DMS79 treated with DMSO at 0.1 percent for 48 hours (cell line): Measurements from ENCODE around the gene SHC1.
"Not testable (repeated sequence)": the region's sequence is repeated elsewhere in the genome, so short reads cannot be mapped to it uniquely, and the experiment has no call there.

ENCODE experiments used
- DNase-seq: peaks from one replicate; lab custom pipeline; 2025; lab: John Stamatoyannopoulos, UW

SHC1 gene

DNA sequence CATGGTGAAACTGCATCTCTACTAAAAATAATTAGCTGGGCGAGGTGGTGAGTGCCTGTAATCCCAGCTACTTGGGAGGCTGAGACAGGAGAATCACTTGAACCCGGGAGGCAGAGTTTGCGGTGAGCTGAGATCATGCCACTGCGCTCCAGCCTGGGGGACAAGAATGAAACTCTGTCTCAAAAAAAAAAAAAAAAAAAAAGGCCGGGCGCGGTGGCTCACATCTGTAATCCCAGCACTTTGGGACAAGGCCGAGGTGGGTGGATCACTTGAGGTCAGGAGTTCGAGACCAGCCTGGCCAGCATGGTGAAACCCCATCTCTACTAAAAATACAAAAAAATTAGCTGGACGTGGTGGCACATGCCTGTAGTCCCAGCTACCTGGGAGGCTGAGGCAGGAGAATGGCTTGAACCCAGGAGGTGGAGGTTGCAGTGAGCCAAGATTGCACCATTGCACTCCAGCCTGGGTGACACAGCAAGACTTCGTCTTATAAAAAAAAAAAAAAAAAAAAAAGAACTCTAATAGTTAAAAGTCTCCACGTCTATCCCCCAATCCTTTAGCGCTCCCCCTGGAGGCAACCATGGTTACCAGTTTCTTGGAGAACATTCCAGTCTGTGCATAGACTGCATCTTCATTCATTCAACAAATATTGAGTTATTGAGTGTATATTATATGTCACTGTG, 24.9 kb upstream of the SHC1 start:
- not testable (repeated sequence) for DNase-seq

DNA sequence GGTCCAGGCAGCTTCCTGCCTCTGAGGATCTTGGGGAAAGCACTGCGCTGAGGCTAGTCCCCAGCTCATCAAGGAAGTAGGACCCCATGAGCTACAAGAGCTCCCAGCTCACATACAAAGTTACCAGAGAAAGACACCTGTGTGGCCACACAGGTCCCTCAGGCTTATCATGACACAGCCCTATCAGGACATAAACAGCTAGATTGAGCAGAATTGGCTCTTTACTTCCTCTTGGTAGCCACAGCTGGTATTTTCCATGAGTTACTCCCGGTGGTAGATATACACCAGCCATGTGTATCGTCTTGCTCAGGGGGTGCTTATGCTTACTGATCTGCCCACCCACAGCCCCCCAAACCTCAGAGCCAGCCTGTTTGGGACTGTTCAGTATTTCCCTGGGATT, 24.0 kb upstream of the SHC1 start:
- no peak for DNase-seq

DNA sequence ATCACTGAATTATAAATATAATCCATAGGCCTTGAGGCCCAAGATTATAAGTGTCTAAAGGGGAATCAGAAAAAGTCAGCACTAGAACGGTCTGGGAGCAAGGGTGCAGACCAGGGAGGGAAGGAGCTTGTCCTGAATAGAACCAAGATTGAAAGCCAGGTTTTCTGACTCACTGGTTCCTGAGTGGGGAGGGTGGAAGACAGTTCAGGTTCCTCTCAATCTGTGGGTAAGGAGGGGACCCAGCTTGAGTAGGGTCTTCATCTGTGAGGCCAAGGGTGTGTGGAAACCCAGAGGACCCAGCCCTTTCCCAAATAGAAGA, 23.7 kb upstream of the SHC1 start:
- DNase-seq, result no peak

DNA sequence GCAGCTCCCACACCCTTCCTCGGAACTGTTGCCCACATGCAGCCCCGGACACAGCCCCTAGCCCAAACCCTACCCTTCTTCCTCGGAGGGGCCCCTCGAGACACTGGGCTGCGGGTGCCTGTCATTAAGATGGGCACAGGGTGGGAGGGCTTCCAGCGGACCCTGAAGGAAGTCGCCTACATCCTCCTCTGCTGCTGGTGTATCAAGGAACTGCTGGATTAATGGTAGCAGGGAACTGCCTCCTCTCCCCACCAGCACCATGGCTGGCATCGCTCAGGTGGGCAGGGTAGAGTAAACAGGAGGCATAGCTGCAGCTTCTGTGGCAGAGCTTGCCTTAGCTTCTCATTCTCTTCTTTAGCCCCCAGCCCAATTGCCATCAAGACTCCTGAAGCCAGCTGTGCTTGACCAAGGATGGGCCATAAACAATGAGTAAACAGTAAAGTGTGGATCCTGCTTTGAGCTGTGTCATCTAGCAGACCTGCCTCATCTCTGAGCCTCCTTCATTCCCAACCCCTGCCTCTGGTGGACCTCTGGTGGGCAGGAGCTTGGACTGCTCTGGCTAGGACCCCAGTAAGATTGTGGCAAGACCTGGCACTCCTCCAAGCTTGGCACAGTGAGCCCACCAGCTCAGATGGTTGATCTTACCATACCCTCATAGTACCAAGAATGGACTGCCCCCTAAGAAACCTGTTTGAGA, 23.2 kb upstream of the SHC1 start, which contains the start of gene LENEP:
Gene LENEP, plus strand, starts transcription at position 15 of the 697 bp plus-strand sequence. Its CDS starts 22 bp downstream, at position 37.
- no peak for DNase-seq

DNA sequence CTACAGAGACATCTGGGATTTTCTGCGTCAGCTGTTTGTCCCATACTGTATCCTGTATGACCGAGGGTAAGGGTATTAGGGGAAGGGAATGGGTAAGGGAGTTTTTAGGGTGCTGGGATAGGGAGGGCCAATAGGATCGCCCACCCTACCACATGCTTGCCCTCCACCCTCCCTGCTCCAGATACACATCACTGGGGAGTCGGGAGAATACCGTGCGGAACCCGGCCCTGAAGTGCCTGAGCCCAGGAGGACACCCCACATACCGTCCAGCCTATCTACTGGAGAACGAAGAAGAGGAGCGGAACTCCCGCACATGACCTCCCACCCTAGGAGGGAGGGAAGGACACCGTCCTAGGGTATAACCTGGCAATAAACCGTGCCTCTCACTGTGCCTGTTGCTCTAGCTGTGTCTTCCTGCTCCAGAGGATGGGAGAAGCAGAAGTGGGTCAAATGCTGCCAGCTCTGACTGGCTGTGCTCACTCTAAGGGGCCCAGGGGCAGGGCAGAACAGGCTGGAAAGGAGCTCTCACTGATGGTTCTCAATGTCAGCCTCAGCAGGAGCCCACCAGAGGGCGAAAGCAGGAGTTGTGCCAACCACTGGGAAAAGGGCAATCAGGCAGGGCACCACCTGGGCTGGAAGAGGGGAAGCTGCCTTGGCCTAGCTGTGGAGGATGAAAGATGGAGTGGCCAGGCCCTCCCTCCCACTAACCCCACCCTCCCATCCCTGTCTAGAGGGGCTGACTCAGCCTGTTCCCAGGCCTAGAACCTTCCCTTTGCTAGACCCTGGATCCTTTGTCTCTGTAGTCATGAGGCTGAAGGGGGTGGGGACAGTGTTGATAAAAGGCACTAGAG, 22.4 kb upstream of the SHC1 start:
- DNase-seq, result no peak

DNA sequence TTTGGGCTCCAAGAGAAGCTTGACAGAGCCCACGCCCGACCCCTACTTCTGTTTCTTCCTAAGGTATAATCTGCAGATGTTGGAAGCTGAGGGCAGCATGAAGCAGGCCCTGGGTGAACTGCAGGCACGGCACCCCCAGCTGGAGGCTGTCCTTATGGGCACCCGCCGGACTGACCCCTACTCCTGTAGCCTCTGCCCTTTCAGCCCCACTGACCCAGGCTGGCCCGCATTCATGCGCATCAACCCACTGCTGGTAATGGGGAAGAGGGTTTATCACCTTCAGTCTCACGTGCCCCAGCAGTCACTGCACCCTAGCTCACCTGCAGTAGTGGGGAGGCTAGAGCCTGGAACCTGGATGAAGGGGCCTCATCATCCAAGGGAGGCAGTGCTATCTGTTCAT, 19.7 kb upstream of the SHC1 start:
- DNase-seq, result no peak

DNA sequence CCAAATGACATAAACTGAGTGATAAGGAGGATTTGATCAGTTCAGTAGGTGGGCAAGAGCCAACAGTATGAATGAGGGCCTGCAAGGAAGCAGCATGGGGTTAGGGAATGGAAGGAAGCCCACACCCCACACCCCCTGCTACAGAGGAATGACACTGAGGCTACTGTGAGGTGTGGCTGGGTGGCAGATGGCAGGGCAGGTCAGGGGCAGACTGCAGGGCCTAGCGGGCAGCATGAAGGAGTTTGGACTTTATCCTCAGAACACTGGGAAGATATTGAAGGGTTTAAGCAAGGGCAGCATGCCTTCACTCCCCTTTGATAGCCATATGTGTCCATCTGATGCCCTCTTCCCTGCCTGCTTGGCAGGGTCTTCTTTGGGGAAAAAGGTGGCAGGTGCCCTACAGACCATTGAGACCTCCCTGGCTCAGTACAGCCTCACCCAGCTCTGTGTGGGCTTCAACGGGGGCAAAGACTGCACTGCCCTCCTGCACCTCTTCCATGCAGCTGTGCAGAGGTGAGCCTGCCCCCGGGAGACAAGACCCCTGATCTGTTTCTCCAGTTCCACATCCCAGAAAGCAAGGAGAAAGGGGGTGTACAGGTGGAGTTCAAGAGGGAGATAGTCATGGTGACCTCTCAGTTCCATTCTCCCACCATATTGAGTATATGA, 18.8 kb upstream of the SHC1 start:
- no peak for DNase-seq

DNA sequence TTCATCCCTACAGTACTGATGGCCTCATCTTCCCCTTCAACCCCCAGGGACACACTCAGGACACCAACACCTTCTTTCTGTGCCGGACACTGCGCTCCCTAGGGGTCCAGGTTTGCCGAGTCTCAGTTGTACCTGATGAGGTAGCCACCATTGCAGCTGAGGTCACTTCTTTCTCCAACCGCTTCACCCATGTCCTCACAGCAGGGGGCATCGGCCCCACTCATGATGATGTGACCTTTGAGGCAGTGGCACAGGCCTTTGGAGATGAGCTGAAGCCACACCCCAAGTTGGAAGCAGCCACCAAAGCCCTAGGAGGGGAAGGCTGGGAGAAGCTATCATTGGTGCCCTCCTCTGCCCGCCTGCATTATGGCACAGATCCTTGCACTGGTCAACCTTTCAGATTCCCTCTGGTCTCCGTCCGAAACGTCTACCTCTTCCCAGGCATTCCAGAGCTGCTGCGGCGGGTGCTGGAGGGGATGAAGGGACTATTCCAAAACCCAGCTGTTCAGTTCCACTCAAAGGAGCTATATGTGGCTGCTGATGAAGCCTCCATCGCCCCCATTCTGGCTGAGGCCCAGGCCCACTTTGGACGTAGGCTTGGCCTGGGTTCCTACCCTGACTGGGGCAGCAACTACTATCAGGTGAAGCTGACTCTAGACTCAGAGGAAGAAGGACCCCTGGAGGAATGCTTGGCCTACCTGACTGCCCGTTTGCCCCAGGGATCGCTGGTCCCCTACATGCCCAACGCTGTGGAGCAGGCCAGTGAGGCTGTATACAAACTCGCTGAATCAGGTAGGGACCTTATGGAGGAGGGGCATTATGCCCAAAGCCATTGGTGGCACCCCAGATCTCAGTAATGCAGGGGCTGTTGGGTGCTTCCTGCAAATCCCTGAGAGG, 17.8 kb upstream of the SHC1 start:
- no peak for DNase-seq

DNA sequence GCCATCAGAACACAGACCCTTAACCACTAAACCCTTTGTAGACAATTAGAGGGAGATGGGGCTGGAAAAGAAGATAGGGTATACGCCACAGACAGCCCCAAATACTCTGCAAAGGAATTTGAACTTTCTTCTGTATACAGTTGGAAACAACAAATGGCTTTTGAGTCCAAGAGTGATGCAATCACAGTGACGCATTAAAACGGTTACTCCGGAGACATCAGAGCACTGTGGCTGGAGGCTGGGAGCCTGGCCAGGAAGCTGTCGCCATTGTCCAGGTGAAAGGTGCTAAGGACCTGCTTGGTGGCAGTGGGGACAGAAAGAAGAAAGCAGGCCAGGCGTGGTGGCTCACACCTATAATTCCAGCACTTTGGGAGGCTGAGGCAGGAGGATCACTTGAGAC, 16.8 kb upstream of the SHC1 start:
- DNase-seq, result no peak

DNA sequence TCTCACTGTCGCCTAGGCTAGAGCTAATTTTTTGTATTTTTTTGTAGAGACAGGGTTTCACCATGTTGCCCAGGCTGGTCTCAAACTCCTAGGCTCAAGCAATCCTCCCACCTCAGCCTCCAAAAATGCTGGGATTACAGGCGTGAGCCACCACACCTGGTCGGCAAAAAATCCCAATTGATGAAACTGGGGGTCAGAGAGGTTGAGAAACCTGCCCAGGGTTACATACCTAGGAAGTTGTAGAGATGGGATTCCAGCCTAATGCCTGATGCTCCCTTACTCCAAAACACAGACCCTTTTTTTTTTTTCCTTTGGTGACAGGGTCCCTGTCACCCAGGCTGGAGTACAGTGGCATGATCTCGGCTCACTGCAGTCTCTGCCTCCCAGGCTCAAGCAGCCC, 16.2 kb upstream of the SHC1 start:
- DNase-seq, result not testable (repeated sequence)

DNA sequence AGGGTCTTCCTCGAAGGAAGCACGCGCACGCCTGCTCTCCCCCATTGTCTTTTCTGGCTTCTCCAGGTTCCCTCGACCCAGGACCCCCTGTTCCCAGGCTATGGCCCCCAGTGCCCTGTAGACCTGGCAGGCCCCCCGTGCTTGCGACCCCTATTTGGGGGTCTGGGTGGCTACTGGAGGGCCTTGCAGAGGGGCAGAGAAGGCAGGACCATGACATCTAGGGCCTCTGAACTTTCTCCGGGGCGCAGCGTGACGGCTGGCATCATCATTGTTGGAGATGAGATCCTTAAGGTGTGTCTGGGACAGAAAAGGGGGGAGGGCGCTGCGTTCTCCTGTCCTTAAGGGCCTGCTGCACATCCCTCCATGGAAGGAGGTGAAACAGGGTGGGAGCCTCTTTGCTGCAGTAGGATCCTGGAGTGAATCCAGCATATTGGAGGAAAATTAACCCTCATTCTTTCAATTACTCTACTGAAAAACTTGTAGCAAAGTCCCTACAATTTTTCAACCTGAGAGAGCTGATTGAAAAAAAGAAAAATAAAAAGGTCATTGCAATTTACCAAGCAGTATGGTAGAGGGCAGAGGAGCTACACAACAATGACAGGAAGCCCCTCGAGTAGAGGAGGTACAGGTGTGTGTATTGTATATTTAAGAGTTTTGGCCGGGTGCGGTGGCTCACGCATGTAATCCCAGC, 13.4 kb upstream of the SHC1 start:
- peak; percentile 25 for DNase-seq

DNA sequence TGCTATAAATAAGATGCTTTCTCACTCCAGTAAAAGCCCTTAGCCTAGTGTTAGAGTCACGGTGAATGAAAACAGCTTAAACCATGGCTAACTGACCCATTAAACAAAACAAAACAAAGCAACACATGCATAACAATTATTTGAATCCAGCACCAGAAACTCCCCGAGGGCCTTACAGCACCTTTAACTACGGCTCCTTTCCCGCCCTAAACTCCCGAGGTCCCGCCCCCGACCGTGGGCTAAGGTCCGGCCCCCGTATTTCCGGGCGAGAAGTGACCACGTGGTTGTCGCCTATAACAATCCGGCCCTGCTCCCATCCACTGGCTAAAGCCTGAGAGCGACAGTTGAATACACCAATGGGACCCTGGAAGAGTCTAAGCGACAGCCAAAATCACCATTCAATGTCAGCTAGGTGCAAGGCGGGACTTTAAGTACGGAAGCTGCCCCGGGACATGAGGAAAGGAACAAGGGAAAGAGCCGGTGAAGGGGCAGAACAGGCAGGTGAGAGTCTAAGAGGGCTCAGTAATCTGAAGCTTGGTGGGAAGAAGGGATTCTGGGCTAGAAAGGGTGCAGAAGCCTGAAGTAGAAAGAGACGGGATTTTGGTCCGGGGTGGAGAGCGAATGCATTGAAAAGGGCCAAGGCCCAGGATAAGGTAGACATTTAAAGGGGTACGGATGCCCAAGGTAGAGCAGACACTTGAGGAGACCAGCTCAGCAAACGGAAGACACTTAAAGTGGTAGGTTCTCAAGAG, 12.5 kb upstream of the SHC1 start, which contains the start of gene FLAD1:
Gene FLAD1, plus strand, starts transcription at position 448 of the 752 bp plus-strand sequence. CDS start 351 bp downstream, outside the sequence.
- DNase-seq, result peak; percentile 99

DNA sequence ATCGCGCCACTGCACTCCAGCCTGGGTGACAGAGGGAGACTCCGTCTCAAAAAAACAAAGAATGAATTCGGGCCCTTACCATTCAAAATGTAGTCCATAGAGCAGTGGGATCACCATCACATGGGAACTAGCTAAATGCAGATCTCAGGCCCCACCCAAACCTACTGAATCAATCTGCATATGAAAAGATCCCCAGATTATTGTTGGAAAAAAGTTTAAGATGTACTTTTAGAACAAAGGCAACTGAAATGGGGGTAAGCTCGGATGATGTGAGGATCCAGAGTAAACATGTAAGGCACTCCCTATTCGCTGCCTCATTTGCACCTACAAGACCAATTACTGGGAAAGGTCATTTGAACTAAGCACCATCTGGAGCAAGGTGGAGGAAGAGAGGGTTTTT, 11.8 kb upstream of the SHC1 start:
- DNase-seq, result no peak

DNA sequence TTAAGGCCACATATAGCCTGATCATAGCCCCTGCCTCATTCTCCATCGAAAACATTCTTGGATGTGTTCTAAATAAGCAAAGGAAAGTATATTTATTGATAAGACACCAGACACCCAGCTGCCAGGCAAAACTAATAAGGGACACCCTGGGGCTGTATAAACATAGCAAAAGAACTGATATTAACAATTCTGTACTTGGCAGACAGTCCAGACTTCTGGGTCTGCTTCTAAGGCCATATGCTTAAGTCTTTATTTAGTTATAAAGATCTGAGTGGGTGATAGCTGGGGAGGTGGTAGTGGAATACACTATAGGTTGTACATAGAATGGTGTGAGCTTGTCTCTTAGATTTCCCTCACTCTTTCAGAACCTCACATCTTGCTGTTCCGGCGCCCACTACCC, 7.8 kb upstream of the SHC1 start:
- DNase-seq, result no peak

DNA sequence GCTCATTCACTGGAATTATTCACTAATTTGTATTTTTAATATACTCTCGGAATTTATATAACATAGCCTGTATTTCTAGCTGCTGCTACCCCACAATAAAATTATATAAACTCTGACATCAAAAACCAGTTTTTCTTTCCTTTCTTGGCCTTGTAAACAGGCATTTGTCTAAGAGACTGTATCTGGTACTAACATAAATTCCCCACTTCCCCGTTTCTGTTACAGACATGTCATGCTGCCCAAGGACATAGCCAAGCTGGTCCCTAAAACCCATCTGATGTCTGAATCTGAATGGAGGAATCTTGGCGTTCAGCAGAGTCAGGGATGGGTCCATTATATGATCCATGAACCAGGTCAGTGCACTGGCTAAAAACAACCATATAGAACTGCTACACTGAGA, 7.2 kb upstream of the SHC1 start:
- DNase-seq, result not testable (repeated sequence)

DNA sequence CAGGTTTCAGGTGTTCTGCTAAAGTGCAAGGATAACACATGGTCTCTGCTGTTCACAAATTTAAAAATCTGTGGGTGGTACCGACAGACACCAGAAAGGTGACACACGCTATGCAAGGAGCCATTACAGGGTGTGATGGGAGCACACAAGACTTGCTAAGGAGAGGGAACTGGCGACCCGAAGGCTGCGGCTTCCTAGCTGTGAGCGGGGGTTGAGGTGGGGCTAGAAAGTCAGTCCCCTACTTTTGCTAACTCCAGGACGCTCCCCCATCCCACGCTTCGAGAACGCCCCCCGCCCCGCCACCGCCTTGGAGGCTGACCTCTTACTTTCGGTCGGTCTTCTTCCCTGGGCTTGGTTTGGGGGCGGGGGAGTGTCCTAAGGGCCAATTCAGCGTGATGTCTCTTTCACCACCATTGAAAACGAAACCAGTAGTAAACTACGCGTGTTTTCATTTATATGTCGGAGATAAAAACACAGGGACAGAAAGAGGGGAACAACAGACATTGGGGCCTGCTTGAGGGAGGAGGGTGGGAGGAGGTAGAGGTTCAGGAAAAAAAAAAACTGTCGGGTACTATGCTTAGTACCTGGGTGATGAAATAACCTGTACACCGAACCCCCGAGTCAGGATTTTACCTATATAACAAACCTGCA, 5.0 kb upstream of the SHC1 start:
- peak; percentile 47 for DNase-seq

DNA sequence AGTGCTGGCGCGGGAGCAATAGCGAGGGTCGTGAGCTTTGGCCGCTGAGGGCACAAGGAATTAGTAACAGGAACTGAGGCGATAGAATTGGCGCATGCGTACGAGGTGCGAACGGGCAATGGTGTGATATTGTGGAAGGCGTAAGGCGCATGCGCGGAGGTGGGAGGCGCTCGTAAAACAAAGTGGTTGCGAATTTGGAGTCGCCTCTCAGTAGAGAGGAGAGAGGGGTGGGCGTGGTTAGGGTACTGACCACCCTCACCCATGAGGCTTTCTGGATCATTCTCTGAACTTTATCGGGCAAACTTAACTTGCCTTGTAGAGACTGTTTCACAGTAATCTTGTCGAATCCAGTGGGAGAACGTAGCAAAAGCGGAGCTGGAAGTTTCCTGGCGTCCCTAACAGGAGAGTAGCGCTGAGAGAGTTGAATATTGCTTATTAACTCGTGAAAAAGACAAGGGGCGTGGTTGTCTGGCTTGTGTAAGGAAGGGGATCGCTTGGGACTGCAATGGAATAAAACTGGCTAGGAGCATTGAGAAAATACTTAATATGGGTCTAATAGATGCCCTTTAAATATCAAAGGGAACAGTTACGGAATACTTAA, 4.4 kb upstream of the SHC1 start:
- DNase-seq, result peak; percentile 97

DNA sequence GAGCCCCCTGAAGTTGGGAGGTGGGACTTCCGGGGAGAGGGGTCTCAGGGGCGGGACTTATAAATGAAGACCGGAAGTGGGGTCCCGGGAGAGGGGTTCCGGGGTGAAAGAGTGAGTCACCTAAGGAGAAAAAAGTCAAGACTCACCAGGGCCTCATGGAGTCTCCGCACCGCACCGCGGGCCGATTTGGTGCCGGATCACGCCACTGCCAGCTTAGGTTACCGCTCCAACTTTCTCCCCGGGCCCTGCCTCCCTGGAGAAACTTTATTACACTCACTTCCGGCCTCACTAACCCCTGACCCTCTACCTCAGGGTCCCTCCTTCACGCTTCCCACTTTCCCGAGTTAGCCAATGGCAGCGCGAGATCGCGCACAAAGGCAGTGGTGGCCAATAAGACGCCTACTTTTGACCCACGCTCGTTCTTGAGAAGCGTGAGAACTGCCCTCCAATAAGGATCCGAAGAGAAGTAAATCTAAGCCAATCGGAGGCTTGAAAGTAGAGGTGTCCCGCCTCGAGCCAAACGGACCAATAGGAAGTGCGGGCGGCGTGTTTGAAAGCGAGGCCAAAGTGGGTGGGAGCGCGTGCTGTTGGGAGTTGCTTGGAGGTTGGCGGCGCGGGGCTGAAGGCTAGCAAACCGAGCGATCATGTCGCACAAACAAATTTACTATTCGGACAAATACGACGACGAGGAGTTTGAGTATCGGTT, 3.7 kb upstream of the SHC1 start, which contains the start of gene CKS1B:
Gene CKS1B, plus strand, starts transcription at position 580 of the 706 bp plus-strand sequence. Its CDS starts 65 bp downstream, at position 645.
- peak; percentile 98 for DNase-seq
